RPMI7951 (cell line): Measurements from ENCODE around the gene CDKN2D. TPM values are rescaled to one million over a fixed set of nuclear protein-coding genes. Genes with fewer than 3 reads are reported as not detected.

Source experiments
- DNase-seq: peaks from one replicate; pipeline ENCODE4 v3.0.0-alpha.2; 2012; ENCODE audit warnings: low read depth
- total RNA-seq: library from RNA; depleted of rRNA; stranded (reverse); fragments of >200 nt; shearing (Covaris generic); gene quantifications from 2 replicates; pipeline ENCODE4 v1.2.3, GENCODE V29; 2014; rRNA removed

CDKN2D gene
- total RNA-seq, 1 experiment from 2014 or later = 32.9 TPM

DNA sequence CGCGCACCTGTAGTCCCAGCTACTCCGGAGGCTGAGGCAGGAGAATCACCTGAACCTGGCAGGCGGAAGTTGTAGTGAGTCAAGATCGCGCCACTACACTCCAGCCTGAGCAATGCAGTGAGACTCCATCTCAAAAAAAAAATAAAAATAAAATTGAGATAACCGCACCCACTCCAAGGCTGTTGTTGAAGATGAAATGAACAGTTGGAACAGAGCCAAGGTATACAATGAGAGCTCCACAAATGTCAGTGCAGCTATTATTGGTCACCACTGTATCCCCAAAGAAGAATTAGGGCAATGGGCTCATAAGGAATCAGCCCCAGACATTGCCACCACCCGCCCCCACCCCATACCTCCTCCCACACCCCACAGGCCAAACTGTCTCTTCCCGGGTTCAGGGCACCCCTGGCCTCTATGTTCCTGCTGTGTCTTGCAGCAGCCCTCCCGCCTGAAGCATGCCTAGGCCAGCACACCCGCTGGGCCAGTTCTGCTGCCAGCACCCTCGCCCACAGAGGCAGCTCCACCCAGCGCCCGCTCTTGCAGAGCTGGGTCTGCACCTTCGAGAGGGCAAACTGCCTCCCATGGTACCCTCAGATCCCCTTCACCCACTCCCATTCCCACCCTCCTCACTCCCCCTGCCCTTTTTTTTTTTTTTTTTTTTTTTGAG, 48.0 kb downstream of the CDKN2D start:
- no peak for DNase-seq

DNA sequence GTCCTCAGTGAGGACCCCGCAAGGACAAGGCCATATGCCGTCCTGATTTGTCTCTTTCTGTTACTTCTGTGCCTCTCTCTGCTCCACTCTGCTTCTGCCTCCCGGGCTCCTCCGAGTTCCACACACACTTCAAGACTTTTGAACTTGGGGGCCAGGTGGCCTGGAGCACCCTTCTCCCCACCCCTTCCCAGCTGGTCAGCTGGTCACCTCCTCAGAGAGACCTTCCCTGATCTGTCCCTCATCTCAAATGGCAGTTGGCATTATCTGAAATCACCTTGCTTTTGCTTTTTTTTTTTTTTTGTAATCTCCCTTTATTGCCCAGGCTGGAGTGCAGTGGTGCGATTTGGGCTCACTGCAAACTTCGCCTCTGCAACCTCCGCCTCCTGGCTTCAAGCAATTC, 49.4 kb downstream of the CDKN2D start:
- no peak for DNase-seq

DNA sequence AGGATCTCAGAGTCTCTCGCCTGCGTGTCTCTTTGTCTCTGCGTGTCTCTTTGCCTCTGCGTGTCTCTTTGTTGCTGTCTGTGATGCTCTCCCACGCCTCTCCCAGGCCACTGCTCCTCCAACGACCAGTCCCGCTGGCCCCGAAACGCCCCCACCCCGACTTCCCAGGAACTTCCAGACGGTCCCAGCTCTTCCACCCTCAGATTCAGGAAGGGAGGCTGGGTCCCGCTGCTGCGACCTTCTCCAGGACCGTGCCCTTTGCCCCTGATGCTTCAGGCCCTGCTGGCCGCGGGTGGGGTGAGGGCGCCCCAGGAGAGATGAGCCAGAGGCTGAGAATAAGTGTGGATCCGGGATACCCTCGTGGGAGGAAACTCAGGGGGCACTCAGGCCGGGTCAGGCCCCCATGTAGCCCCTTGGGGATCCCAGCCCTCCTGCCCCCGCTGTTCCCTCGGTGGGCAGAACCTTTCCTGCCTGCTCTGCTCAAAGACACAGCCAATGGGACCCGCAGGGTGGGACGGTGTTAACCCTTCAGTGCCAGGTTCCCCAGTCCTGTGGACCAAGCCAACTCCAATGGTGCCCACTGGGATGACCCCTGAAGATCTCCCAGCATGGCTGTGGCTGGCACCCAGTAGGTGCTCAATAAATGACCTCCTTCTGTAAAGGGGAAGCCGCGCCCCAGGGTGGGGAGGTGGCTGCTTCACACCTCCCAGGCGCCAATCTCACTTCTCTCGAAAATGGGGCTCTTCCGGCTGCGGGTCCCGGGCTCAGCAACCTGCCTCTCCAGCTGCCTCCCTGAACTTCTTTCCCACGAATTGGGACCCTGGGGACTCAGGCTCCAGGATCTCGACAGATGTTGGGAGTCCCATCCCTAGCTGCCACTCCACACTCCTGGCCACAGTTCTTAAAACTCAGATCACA, 50.1 kb downstream of the CDKN2D start:
- no peak for DNase-seq

DNA sequence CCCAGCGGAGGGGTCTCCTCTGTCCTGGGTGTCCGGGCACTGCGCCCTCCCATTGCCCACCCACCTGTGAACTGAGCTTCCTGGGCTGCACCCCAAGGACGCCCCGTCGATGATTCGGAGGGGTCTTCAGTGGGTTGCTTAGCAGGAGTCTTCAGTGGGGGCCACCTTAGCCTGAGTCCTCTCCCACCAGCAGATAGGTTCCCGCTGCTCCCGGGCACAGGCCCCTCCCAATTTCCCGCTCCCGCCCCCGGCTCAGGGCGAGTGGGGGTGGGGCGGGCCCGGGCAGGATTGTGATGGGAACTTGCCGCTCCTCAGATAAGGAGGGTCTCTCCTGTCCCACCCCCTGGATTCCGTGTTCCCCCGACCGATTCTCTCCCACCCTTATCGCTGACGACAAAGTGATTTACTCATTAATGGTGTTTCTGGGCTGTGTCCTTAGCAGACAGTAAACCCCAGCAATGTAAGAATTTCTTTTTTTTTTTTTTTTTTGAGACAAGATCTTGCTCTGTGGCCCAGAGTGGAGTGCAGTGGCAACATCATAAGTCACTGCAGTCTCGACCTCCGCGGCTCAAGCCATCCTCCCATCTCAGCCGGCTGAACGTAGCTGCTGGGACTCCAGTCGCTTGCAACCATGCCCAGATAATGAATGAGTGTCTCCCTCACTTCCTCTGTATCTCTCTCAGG, 50.9 kb downstream of the CDKN2D start:
- peak; percentile 18 for DNase-seq

DNA sequence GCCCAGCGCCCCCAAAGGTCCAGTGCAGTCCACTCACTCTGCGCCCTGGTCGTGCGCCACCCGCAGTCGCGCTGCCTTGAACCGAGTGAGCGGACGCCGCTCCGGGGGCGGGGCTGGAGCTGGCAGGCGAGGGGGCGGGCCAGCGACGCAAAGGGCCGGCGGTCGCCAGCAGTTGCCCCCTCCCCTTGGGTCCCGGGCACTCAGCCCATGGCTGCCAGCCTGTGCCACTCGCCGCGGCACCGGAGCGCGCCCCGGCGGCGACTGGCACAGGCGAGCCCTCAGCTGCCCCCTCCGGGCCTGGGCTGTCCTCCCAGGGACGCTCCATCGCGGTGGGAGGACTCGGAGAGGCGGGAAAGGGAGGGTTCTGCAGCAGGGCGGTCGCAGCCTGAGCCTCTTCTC, 51.4 kb downstream of the CDKN2D start, which contains the start of gene S1PR5:
Gene S1PR5 (minus strand): TSS at position 87 of the 399 bp plus-strand sequence. CDS start 2,436 bp downstream, outside the sequence.
- DNase-seq = no peak

DNA sequence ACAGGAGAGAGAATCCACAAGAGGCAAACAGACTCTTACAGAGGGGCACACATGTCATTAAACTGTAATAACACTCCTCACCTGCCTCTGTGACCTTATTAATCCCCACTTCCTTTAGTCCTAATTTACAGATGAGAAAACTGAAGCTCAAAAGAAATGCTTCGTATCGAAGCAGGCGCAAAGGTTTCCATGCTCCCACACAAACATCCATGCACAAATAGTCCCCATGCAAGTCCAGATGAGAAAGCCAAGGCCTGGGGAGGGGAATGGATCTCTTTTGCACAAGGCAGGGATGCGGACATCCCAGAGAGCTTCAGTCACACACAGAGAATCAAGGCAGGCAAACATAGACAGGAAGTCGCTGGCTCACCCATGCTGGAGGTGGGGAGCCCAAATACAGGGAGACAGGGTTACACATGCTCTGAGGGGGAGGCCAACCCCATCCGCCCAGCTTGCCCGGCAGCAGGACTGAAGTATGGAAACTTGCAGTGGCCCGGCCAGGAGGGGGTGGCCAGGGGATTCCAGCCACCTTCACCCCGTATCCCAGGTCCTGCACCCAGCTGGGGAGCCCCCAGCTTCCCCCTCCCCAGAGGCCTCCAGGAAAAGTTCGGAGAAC, 52.0 kb downstream of the CDKN2D start:
- no peak for DNase-seq

Other genes with a start within 250 kb of the CDKN2D start
- 9.0 and 11.8 TPM in 2 replicates for gene RAVER1, start 235.4 kb downstream of the CDKN2D start, total RNA-seq
- gene ICAM3, start 229.4 kb downstream of the CDKN2D start, total RNA-seq = 16.8 and 21.5 TPM in 2 replicates
- 44.6 and 56.8 TPM in 2 replicates for gene TYK2, start 188.4 kb downstream of the CDKN2D start, total RNA-seq
- gene CDC37, start 165.4 kb downstream of the CDKN2D start, total RNA-seq = 89.3 and 107 TPM in 2 replicates
- 1.3 and 2.0 TPM in 2 replicates for gene PDE4A, start 148.4 kb downstream of the CDKN2D start, total RNA-seq
- 46.1 and 62.7 TPM in 2 replicates for gene KEAP1, start 65.6 kb downstream of the CDKN2D start, total RNA-seq
- 0.29 TPM in 1 of 2 replicates, not detected in the other for gene S1PR5, start 51.5 kb downstream of the CDKN2D start, total RNA-seq
- 13.2 and 16.3 TPM in 2 replicates for gene ATG4D, start 25.1 kb downstream of the CDKN2D start, total RNA-seq
- gene KRI1, start 3.0 kb downstream of the CDKN2D start, total RNA-seq = 10.1 and 12.1 TPM in 2 replicates
- gene AP1M2, start 18.3 kb upstream of the CDKN2D start, total RNA-seq = 0.49 and 2.5 TPM in 2 replicates
- 16.5 and 21.1 TPM in 2 replicates for gene SLC44A2, start 56.6 kb upstream of the CDKN2D start, total RNA-seq
- gene ILF3, start 85.4 kb upstream of the CDKN2D start, total RNA-seq = 102 and 107 TPM in 2 replicates
- 18.4 and 25.5 TPM in 2 replicates for gene QTRT1, start 132.5 kb upstream of the CDKN2D start, total RNA-seq
- 46.6 and 77.3 TPM in 2 replicates for gene DNM2, start 149.1 kb upstream of the CDKN2D start, total RNA-seq